ENCODE results near the gene HOXB6. TPM values are rescaled to one million over a fixed set of nuclear protein-coding genes. Genes with fewer than 3 reads are reported as not detected.

HOXB6 gene
- total and polyA plus RNA-seq, 4 donors: 5.3 to 7.5 (median 5.7) TPM

DNA sequence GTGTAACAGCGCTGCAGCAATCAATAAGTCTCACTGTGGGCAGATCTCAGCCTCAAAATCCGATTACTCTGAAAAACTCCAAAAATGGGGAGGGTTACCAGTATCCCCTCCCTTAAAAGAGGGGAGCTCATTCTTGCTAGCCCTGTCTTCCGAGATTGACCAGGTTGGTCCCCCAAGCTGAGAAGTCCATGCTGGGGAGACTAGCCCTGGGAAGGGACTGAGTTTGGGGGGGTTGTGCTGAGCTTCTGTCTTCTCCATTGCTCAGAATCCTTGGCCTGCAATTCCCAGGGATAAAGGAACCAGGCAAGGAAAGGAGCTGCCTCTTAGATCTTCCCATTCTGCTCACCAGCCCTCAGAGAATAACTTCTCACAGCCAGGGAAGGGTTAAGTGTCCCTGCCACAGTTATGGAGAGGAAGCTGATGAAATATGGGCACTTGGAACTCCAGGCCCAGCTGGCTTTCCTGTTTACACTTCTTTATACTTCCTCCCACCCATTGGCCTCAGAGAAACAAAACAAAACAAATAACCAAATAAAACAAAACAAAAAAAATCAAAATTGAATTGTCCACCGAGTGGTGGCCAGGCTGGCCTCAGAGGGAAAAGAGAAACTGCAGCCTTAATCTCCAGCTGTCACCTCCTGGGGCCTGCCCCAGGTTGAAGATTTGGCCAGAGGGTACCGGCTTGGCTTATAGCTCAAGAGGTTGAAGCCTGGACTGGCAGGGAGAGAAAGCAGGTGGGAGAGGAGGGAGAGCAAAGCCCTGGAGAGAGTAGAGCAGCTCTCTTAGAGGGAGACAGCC is 17.3 kb downstream of the HOXB6 start:
- peaks cover 3 to 56% (median 5%) of the 10 kb centered on the region in 3 donors for H3K27me3 ChIP-seq (ENCODE audit: control insufficient read depth in 3 of 3, insufficient read depth in 3 of 3, low read length in 2 of 3)
- H3K4me1 ChIP-seq (ENCODE audit: control insufficient read depth in 5 of 5, insufficient read depth in 5 of 5, low read length in 5 of 5): peaks cover 0 to 74% (median 7%) of the 10 kb centered on the region in 5 donors
- peak overlapping the region; percentile 61 to 98 for H3K9ac ChIP-seq (ENCODE audit: insufficient read depth in 1 of 2, low read length in 2 of 2)
- no peaks in the 10 kb centered on the region for H3K9me3 ChIP-seq (ENCODE audit: control insufficient read depth in 4 of 4, insufficient read depth in 3 of 4, low read length in 3 of 4)
- H3K27ac ChIP-seq (ENCODE audit: low read depth in 1 of 2, low read length in 1 of 2): peak overlapping the region in 1 of 2 donors; percentile 77
- H3K36me3 ChIP-seq (ENCODE audit: control insufficient read depth in 4 of 4, insufficient read depth in 4 of 4, low read length in 4 of 4): peaks cover 0 to 11% (median 3%) of the 10 kb centered on the region in 4 donors
- WGBS, 2 donors: 19 to 27% methylated on average over 5 of the region's 5 CpGs
- TF ChIP-seq, protein P1, sequence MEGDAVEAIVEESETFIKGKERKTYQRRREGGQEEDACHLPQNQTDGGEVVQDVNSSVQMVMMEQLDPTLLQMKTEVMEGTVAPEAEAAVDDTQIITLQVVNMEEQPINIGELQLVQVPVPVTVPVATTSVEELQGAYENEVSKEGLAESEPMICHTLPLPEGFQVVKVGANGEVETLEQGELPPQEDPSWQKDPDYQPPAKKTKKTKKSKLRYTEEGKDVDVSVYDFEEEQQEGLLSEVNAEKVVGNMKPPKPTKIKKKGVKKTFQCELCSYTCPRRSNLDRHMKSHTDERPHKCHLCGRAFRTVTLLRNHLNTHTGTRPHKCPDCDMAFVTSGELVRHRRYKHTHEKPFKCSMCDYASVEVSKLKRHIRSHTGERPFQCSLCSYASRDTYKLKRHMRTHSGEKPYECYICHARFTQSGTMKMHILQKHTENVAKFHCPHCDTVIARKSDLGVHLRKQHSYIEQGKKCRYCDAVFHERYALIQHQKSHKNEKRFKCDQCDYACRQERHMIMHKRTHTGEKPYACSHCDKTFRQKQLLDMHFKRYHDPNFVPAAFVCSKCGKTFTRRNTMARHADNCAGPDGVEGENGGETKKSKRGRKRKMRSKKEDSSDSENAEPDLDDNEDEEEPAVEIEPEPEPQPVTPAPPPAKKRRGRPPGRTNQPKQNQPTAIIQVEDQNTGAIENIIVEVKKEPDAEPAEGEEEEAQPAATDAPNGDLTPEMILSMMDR (IDR thresholded peaks at IDR 0.05; ENCODE audit: control extremely low read depth, extremely low read depth): no peak
- H3K4me3 ChIP-seq: no peak overlapping the region
- ATAC-seq (ENCODE audit: insufficient read depth, low FRiP score): no peak
- peak; percentile 88 to 97 (median 96) for DNase-seq

DNA sequence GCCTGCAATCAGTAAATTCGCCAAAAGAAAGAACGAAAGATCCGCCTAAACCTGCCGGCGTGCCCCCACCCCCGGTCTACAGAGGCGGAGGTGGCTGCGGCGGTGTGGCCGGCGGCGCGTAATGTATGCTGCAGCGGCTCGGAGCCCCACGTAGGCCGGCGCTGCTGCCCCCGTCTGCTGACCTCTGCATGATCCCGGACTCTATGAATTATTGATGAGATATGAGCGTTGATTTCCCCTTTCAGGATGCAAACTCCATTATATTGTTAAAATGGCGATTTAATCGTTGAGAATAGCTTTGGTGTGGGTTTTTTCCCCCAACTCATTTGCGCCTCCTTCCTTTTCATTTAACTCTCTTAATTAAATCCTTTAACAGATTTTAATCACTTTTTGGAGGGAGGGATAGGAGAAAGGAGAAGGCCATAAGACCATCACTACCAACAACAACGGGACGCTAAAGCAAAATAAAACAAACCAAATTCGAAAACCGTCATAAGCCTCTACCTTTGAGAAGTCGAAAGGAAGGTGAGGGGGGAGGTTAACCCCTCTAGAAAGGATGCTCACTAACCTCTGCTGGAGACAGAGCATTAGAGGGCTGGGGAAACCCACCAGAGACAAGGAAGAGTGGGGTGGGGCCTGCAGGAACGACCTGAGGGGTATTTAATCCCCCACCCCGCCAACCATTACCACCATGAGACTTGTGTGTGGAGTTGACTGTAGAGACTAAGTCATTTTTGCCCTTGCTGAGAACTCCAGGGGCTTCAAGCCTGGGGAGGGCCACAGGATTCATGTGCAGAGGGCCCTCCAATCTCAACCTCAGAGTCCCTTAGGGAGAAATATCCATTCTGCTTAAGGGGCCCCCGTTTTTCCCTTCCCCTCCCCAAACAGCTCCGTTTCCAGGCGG is 18.2 kb downstream of the HOXB6 start:
- Histone ChIP-seq H3K27me3 (ENCODE audit: control insufficient read depth in 3 of 3, insufficient read depth in 3 of 3, low read length in 2 of 3) (peaks cover 3 to 50% (median 5%) of the 10 kb centered on the region in 3 donors), H3K4me1 (ENCODE audit: control insufficient read depth in 5 of 5, insufficient read depth in 5 of 5, low read length in 5 of 5) (peaks cover 0 to 77% (median 7%) of the 10 kb centered on the region in 5 donors), H3K9ac (ENCODE audit: insufficient read depth in 1 of 2, low read length in 2 of 2) (peak overlapping the region; percentile 66 to 98), H3K4me3 (no peak overlapping the region), H3K36me3 (ENCODE audit: control insufficient read depth in 4 of 4, insufficient read depth in 4 of 4, low read length in 4 of 4) (peaks cover 0 to 11% (median 3%) of the 10 kb centered on the region in 4 donors), H3K9me3 (ENCODE audit: control insufficient read depth in 4 of 4, insufficient read depth in 3 of 4, low read length in 3 of 4) (peaks cover 0 to 2% (median 0%) of the 10 kb centered on the region in 4 donors), H3K27ac (ENCODE audit: low read depth in 1 of 2, low read length in 1 of 2) (peak overlapping the region in 1 of 2 donors; percentile 59)
- WGBS, 2 donors: 6 to 12% methylated on average over 34 of the region's 34 CpGs
- TF ChIP-seq, protein P1 (IDR thresholded peaks at IDR 0.05; ENCODE audit: control extremely low read depth, extremely low read depth): no peak
- no peak for ATAC-seq (ENCODE audit: insufficient read depth, low FRiP score)
- DNase-seq: peak; percentile 60 to 69 (median 68)

DNA sequence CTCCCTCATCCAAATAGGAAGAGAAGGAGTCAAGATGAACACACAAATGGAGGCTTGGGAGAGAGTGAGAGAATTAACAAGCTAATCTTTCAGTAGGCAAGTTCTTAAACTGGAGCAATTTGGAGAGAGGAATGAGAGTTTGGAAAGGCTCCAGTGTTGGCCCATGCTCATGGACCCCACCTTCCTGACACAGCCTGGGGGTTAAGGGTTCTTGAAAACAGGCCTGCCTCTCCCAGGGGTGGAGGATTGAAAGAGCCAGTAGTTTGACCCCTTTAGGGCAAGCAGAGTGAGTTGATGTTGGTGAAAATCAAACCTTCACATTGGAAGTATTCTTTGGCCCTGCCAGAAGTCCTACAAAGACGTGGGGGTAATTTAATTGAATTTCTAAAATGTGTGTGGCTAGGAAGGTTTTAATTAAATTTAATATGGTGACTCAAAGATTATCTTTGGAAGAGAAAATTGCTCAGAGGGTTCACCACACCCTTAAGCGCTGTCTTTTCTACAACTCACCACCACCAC is 20.5 kb downstream of the HOXB6 start:
- WGBS, 2 donors: 46 to 75% methylated on average over 2 of the region's 2 CpGs
- no peak overlapping the region for H3K27ac ChIP-seq (ENCODE audit: low read depth in 1 of 2, low read length in 1 of 2)

More for the DNA sequence above, 20.5 kb downstream of the HOXB6 start:
- no peaks in the 10 kb centered on the region for H3K36me3 ChIP-seq (ENCODE audit: control insufficient read depth in 4 of 4, insufficient read depth in 4 of 4, low read length in 4 of 4)
- H3K4me3 ChIP-seq: no peak overlapping the region
- H3K4me1 ChIP-seq (ENCODE audit: control insufficient read depth in 5 of 5, insufficient read depth in 5 of 5, low read length in 5 of 5): peaks cover 0 to 82% (median 7%) of the 10 kb centered on the region in 5 donors
- no peak for ATAC-seq (ENCODE audit: insufficient read depth, low FRiP score)
- TF ChIP-seq, protein P1 (IDR thresholded peaks at IDR 0.05; ENCODE audit: control extremely low read depth, extremely low read depth): no peak
- peak overlapping the region in 1 of 2 donors; percentile 24 for H3K9ac ChIP-seq (ENCODE audit: insufficient read depth in 1 of 2, low read length in 2 of 2)
- H3K27me3 ChIP-seq (ENCODE audit: control insufficient read depth in 3 of 3, insufficient read depth in 3 of 3, low read length in 2 of 3): peaks cover 4 to 56% (median 7%) of the 10 kb centered on the region in 3 donors
- DNase-seq: peak; percentile 53 to 76 (median 76)
- H3K9me3 ChIP-seq (ENCODE audit: control insufficient read depth in 4 of 4, insufficient read depth in 3 of 4, low read length in 3 of 4): peaks cover 0 to 2% (median 0%) of the 10 kb centered on the region in 4 donors
